ENCODE results near the gene CHST15. TPM values are rescaled to one million over a fixed set of nuclear protein-coding genes. Genes with fewer than 3 reads are reported as not detected.

CHST15 gene
- total and polyA plus RNA-seq, 3 donors from 2014 or later = 9.3 to 12.8 (median 11.5) TPM

DNA sequence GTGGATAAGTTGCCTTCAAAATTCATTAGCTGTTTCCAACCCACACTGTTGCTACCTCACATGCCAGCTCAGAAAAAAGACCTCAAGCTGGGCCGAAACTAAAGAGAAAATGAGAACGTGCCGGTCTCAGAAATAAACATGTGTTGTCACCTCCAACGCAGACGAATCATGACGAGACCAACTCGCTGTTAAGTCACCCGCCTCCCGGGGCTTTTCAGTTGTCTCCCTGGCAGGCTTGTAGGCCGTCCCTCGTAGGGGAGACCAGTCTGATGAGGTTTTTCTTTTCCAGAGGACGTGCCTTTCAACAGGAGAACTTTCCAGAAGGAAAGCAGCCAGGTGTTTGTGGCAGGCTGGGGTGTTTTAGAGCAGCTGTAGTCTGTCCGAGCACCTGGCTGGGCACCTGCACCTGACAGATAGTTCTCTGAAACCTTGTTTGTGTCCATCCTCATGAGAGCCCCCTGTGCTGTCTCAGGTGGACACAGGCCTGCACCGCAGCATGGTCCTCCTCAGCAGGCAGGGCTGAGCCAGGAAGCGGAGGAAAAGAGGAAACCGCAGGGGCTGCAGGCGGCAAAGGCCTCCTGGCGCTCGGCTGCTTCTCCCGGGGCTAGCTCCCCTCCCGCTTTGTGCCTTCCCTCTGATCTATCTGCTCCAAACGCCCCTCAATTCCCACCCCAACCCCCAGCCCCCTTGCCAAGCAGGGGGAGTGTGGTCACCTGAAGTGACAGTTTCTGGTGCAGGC, 78.8 kb downstream of the CHST15 start:
- DNase-seq = no peak
- no peak for TF ChIP-seq POLR2A (IDR thresholded peaks at IDR 0.05)
- TF ChIP-seq, protein P1, sequence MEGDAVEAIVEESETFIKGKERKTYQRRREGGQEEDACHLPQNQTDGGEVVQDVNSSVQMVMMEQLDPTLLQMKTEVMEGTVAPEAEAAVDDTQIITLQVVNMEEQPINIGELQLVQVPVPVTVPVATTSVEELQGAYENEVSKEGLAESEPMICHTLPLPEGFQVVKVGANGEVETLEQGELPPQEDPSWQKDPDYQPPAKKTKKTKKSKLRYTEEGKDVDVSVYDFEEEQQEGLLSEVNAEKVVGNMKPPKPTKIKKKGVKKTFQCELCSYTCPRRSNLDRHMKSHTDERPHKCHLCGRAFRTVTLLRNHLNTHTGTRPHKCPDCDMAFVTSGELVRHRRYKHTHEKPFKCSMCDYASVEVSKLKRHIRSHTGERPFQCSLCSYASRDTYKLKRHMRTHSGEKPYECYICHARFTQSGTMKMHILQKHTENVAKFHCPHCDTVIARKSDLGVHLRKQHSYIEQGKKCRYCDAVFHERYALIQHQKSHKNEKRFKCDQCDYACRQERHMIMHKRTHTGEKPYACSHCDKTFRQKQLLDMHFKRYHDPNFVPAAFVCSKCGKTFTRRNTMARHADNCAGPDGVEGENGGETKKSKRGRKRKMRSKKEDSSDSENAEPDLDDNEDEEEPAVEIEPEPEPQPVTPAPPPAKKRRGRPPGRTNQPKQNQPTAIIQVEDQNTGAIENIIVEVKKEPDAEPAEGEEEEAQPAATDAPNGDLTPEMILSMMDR (IDR thresholded peaks at IDR 0.05) = no peak
- H3K27me3 ChIP-seq = no peaks in the 10 kb centered on the region
- no peak overlapping the region for H3K27ac ChIP-seq
- H3K36me3 ChIP-seq (ENCODE audit: low read depth, missing control alignments) = no peaks in the 10 kb centered on the region
- 85 to 93% methylated on average over 20 to 22 of the region's 22 CpGs for WGBS, 2 donors
- intact Hi-C loops (cut with DNase I; ENCODE audit: low total_unique reads) = no loop called here
- H3K4me1 ChIP-seq = no peaks in the 10 kb centered on the region
- no peaks in the 10 kb centered on the region for H3K9me3 ChIP-seq
- H3K4me3 ChIP-seq = no peak overlapping the region

DNA sequence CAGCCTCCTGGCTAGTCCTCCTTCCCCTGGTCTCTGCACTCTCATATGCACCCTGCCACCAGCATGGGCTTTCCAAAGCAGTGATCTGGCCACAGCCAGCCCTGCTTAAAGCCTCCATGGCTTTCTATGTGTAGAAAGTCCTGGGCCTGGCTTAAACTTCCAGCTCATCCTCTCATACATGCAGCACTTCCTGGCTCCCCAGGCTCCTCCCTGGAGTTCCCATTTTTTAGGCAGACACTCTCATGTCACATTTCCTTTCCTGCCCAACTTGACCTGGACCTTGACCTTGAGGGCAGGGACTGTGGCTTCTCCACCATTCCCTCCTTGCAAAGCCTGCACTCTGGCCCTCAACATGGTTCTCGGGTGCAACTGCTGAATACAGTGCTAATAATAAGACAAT, 79.5 kb downstream of the CHST15 start:
- Histone ChIP-seq H3K27me3 (no peaks in the 10 kb centered on the region), H3K4me1 (no peaks in the 10 kb centered on the region), H3K9me3 (no peaks in the 10 kb centered on the region), H3K36me3 (ENCODE audit: low read depth, missing control alignments) (no peaks in the 10 kb centered on the region), H3K27ac (no peak overlapping the region), H3K4me3 (no peak overlapping the region)
- 93 to 94% methylated on average over 1 of the region's 1 CpG for WGBS, 2 donors
- no peak for DNase-seq
- TF ChIP-seq POLR2A (IDR thresholded peaks at IDR 0.05) = no peak
- TF ChIP-seq, protein P1 (IDR thresholded peaks at IDR 0.05) = no peak
- intact Hi-C loops (cut with DNase I; ENCODE audit: low total_unique reads) = no loop called here

DNA sequence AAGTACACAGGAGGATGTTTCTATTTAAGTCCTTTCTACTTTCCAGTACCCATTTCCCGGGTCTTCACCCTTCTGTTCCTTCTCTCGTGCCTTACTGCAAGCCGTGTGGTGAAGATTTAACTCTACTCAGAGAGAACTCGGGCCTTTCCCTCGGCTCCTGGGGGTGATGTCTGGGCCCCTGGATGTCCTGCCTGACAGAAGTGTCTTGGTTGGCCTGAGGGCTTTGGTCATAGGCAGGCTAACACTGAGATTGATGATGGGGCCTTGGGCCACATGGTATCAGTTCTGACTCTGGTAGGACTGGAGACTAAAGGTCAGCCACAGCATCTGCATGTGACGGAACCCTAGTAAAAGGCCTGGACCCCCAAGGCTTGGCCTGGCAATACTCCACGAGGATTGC, 80.4 kb downstream of the CHST15 start:
- TF ChIP-seq, protein P1 (IDR thresholded peaks at IDR 0.05) = no peak
- TF ChIP-seq POLR2A (IDR thresholded peaks at IDR 0.05) = no peak

DNA sequence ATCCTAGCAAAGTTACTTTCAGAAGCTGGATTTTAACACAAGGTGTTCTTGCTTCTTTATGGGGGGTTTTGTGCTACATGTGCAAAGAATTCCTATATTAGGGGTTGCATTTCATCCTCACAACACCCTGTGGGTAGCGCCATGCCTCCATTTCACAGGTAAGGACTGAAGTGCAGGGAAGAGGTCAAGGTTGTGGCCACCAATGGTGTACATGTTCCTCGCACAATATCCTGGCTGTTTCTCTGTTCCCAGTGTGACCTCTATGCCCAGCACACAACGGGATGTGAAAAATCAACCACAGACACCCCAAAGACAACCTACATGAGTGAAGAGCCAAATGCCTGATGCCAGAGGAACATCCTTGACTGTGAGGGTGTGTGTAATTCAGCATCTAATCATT, 80.8 kb downstream of the CHST15 start:
- TF ChIP-seq, protein P1 (IDR thresholded peaks at IDR 0.05) = no peak
- no peak for TF ChIP-seq POLR2A (IDR thresholded peaks at IDR 0.05)
- no peak overlapping the region for H3K4me3 ChIP-seq
- H3K9me3 ChIP-seq = no peaks in the 10 kb centered on the region
- intact Hi-C loops (cut with DNase I; ENCODE audit: low total_unique reads) = no loop called here
- DNase-seq = no peak
- WGBS, 2 donors = 79 to 86% methylated on average over 3 of the region's 3 CpGs
- no peaks in the 10 kb centered on the region for H3K4me1 ChIP-seq
- H3K27ac ChIP-seq = no peak overlapping the region
- no peaks in the 10 kb centered on the region for H3K36me3 ChIP-seq (ENCODE audit: low read depth, missing control alignments)
- H3K27me3 ChIP-seq = no peaks in the 10 kb centered on the region

More for the DNA sequence above, 80.4 kb downstream of the CHST15 start:
- H3K4me3 ChIP-seq = no peak overlapping the region
- H3K9me3 ChIP-seq = no peaks in the 10 kb centered on the region
- no peak overlapping the region for H3K27ac ChIP-seq
- intact Hi-C loops (cut with DNase I; ENCODE audit: low total_unique reads) = no loop called here
- H3K4me1 ChIP-seq = no peaks in the 10 kb centered on the region
- DNase-seq = no peak
- WGBS, 2 donors = 86 to 100% methylated on average over 5 to 7 of the region's 7 CpGs
- H3K36me3 ChIP-seq (ENCODE audit: low read depth, missing control alignments) = no peaks in the 10 kb centered on the region
- no peaks in the 10 kb centered on the region for H3K27me3 ChIP-seq

DNA sequence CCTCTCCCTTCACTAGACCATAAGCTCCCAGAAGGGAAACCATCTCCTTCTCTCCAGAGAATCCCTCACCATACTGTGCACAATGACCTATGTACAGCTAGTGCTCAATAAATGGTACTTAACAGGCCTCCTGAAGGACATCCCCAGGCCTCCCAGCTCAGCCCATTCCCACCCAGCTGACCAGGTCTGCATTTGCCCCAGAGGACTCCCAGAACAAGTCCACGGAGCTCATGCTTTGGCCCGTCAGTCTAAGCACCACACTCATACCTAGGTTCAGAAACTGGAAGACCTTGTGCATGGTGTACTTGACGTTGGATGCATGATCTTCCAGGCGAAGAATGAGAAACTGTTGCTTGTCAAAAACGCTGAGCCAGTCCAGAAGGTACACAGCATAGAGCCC, 81.3 kb downstream of the CHST15 start:
- H3K27ac ChIP-seq = no peak overlapping the region
- no peaks in the 10 kb centered on the region for H3K27me3 ChIP-seq
- H3K4me3 ChIP-seq = no peak overlapping the region
- H3K36me3 ChIP-seq (ENCODE audit: low read depth, missing control alignments) = no peaks in the 10 kb centered on the region
- H3K9me3 ChIP-seq = no peaks in the 10 kb centered on the region
- H3K4me1 ChIP-seq = no peaks in the 10 kb centered on the region
- TF ChIP-seq, protein P1 (IDR thresholded peaks at IDR 0.05) = no peak
- TF ChIP-seq POLR2A (IDR thresholded peaks at IDR 0.05) = no peak
- intact Hi-C loops (cut with DNase I; ENCODE audit: low total_unique reads) = no loop called here
- 85 to 89% methylated on average over 5 of the region's 5 CpGs for WGBS, 2 donors
- DNase-seq = no peak
